ENCODE measurements around the gene SRSF5.

The SRSF5 gene

GRCh38 chr14:69770559-69770958, 3.6 kb downstream of the SRSF5 start:
- no peak for DNase-seq (ENCODE audit: low spot score)

GRCh38 chr14:69771136-69771535, 4.2 kb downstream of the SRSF5 start:
- DNase-seq (ENCODE audit: low spot score): no peak

DNA sequence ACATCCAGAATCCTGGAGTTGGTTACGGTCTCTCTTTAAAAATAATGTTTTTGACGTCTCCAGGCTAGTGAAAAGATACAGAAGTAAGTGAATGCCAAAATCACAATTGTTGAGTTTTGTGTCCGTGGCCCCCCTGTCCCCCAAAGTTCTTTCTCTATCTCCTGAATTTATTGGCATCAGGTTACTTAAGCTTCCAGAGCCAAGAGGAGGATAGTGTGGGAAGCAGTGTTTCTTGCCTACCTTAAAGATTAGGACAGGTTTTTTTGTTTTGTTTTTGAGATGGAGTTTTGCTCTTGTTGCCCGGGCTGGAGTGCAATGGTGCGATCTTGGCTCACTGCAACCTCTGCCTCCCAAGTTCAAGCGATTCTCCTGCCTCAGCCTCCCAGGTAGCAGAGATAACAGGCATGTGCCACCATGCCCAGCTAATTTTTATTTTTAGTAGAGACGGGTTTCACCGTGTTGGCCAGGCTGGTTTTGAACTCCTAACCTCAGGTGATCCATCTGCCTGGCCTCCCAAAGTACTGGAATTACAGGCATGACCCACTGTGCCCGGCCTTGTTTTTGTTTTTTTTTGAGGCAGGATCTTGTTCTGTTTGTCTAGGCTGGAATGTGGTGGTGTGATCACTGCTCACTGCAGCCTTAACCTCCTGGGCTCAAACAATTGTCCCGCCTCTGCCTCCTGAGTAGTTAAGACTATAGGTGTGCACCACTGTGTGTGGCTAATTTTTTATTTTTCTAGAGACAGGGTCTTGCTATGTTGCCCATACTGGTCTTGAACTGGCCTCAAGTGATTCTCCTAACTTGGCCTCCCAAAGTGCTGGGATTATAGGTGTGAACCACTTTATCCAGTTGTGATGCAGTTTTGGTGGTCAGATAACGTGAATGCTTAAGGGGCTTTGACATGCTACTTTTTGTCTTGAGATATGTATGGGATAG, 5.4 kb downstream of the SRSF5 start:
- no peak for DNase-seq (ENCODE audit: low spot score)

- DNase-seq (ENCODE audit: low spot score): no peak
These were observed 6.8 kb downstream of the SRSF5 start for GRCh38 chr14:69773571-69774276.

DNA sequence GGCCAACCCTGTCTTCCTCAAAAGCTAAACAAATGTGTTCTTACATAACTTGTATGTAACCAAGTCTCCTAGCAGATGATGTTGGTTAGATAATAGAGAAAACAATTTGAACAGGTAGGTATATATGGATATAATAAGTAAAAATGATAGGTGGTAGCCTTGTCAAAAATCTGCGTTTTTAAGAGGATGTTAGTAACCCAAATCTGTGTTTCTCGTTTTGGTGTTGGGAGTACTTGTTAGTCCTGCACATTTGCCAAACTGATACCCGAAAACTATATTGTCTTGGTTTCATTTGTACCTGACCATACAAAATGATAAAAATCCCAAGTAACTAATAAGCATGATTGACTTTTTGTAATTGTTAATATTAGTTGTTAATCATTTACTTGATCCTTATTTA, 8.1 kb downstream of the SRSF5 start:
- DNase-seq (ENCODE audit: low spot score): no peak

DNA sequence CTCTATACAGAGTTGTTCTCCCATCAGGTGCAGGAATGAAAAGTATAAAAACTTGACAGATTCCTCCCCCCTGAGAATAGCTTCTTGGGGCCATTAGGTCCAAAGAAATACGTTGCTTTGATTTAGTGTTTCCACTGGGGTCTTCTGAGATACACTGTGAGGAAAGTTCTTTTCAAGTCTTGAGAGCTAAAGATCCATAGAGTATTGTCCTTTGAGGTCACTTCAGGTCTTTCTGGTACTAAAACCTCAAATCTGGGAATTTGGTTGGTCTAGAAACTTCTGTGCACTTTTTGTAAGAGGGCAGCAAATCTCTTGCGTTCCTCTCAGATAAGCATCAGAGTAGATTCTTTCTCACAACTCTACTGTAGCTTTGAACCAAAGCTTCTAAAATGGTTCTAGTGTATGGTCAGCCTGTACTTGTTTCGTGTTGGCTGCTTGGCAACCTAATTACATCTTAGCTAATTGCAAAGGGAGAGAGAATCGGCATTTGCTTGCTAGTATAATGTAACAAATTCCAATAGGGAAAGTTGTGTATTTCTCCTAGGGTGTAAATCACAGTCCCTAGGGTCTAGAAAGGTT, 10.0 kb downstream of the SRSF5 start:
- no peak for DNase-seq (ENCODE audit: low spot score)

- DNase-seq (ENCODE audit: low spot score): no peak
These were observed 12.1 kb downstream of the SRSF5 start for GRCh38 chr14:69779088-69779487.

GRCh38 chr14:69780092-69780491, 13.2 kb downstream of the SRSF5 start:
- DNase-seq (ENCODE audit: low spot score): no peak

GRCh38 chr14:69780952-69781351, 14.0 kb downstream of the SRSF5 start:
- no peak for DNase-seq (ENCODE audit: low spot score)

DNA sequence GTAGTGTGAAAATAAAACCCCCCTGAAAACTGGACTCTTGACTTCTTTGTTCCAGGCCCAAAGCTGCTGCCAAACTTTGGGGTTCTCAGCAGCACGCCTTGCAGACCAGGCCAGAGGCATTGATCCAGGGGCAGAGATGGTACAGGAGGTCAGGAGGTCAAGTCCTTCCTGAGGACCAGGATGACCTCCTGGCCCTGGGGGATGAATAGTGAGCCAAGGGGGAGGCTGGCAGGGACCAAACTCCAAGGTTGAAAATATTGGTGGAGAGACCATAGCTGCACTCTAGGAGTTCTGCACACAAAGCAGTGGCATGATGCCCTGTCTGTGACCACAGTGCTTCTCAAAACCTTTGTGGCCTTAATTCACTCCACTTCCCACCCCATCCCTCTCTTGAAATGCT, 18.0 kb downstream of the SRSF5 start:
- DNase-seq (ENCODE audit: low spot score): no peak

- DNase-seq (ENCODE audit: low spot score): no peak
These were observed 19.7 kb downstream of the SRSF5 start for GRCh38 chr14:69786603-69787002.

DNA sequence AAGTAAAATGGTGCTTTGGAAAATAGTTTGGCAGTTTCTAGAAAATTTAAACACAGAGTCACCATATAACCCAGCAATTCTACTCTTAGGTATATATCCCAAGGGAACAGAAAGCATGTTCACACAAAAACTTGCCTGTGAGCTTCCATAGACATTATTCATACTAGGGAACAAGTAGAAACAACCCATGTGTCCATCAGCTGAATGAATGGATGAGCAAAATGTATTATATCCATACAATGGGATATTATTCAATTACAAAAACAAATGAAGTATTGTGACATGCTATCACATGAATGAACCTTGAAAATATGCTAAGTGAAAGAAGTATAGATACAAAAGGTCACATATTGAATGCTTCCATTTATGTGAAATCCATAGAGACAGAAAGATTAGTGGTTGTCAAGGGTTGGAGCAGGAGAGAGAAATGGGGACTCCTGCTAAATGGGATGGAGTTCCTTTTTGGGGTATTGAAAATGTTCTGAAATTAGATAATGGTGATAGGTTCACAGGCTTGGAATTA, 22.2 kb downstream of the SRSF5 start:
- no peak for DNase-seq (ENCODE audit: low spot score)

DNA sequence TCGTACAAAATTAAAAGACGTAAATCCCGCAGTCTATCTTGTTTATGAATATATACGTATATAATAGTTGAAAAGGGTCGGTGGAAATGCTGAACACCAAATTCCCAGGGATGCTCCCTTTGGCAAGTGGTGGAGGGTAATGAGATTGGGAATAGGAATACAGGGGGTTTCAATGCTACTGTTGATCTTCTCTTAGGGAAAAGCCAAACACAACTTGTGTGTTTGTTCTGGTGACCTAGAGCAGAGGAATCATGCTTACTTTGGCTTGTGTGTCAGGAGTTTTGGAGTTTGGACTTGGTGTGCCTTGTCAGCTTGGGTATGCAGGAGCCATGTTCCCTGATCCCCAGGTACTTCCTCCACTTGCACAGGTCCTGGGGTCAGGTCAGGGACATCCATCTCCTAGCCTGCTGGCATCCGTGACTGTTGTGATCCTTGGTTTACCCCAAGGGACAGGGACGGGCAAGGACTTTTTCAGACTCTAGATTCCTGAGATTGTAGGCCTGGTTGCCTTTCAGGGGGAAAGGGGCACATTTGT, 26.0 kb downstream of the SRSF5 start:
- DNase-seq (ENCODE audit: low spot score): no peak

DNA sequence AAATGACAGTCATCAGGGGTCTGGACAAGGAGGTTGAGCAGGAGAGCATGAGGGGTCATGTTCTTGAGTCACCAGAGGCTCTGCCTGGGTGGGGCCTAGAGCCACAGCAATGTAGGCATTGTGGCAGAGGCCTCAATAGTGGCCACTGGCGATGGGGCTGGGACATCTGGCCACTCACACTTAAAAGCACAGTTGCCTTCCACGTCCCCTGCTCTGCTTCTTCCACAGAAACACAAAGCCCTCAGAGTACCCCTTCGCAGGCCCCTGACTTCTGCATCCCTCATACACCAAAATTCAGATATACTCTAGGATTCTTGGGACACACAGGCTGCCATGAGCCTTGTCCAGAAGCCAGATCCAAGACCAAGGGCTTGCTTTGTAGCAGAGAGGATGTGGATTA, 27.8 kb downstream of the SRSF5 start:
- no peak for DNase-seq (ENCODE audit: low spot score)

- no peak for DNase-seq (ENCODE audit: low spot score)
These were observed 28.7 kb downstream of the SRSF5 start for GRCh38 chr14:69795691-69796090.

- no peak for DNase-seq (ENCODE audit: low spot score)
These were observed 30.0 kb downstream of the SRSF5 start, which contains the start of gene SLC10A1 for GRCh38 chr14:69796797-69797500. Gene SLC10A1, minus strand, starts transcription at chr14:69797241. Its CDS starts 86 bp downstream, at chr14:69797155.

DNA sequence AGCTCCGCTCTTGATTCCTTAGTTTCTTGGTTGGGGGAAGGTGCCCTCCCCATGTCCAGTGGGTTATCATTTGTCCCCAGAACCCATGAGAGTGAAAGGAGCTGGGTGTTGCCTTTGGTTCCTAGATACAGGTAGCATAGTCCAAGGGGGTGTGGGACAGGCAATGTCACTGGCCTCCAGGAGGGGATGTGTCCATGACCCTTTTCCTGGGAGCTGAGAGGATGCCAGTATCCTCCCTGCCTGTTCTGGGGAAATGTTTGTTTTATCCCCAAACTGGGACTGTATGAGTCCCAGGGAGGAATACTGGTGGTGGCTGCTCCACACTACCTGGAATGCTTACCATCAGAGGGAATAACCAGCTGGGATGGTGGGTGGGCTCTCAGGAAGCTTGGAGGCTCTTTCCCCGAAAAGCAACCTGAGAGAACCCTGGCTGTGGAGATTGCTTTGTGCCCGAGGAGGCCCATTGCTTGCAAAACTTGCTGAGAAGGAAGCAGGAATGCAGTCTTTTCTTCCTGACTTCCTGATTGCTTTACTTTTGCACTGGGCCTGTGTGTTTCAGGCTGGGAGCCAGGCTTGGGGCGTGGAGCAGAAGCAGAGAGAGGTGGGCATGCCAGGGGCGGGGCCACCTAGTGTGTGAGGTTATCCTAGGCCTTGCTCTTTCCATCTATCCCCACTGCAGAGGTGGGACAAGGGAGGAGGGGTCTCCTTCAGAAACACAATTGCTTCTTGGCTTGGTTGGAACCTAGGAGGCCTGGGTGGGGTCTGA, 30.8 kb downstream of the SRSF5 start:
- DNase-seq (ENCODE audit: low spot score): no peak

DNA sequence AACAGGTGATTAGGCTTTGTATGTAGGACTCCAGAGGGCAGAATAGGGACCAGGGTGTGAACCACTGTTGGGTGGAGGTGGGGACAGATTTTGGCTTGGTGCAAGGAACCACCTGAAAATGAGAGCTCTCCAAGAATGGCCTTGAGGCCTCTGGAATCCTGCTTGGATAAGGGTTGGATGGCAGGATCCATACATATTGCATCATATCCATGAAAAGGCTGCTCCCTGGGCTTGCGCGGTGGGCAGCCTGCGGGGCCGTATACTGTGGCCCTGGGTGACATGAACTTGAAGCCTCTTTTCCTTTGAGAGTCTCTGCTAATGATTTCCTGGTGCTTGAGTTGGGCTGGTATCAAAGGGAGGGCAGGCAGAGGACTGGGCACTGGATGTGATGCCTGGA, 31.4 kb downstream of the SRSF5 start:
- DNase-seq (ENCODE audit: low spot score): no peak

GRCh38 chr14:69803753-69804152, 36.8 kb downstream of the SRSF5 start:
- DNase-seq (ENCODE audit: low spot score): peak; percentile 20

DNA sequence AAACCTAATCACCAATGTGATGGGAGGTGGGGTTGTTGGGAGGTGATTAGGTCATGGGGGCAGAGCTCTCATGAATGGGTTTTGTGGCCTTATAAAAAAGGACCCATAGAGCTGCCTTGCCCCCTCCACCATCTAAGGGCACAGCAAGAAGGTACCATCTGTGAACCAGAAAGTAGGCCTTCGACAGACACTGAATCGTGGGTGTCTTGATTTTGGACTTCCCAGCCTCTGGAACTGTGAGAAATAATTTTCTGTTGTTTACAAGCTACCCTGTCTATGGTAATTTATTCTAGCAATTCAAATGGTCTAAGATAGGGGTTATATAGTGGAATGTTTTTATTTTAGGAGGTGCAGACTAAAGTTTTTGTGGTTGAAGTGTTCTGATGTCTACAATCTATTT, 38.0 kb downstream of the SRSF5 start:
- DNase-seq (ENCODE audit: low spot score): no peak

DNA sequence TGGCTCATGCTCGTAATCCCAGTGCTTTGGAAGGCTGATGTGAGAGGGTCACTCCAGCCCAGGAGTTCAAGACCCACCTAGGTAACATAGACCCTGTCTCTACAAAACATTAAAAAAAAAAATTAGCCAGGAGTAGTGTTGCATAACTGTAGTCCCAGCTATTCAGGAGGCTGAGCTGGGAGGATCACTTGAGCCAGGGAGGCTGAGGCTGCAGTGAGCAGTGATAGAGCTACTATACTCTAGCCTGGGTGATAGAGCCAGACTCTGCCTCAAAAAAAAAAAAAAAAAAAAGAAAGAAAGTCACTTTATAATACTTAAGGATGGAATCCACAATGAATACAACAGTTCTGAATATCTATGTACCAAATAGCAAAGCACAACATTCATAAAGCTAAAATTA, 40.2 kb downstream of the SRSF5 start:
- DNase-seq (ENCODE audit: low spot score): no peak

Data from RKO (cell line).